Suprapubic skin (tissue), 4 donors: Measurements from ENCODE around the gene SCNN1G. TPM values are rescaled to one million over a fixed set of nuclear protein-coding genes. Genes with fewer than 3 reads are reported as not detected.

Experiments used
- DNase-seq, 2 donors: peaks; one replicate each; pipeline ENCODE4 v3.0.0-alpha.2; 2019; ENCODE audit warnings: low spot score in 2 of 2
- H3K27ac ChIP-seq: fragments of 200-600 bp; sonication (generic); one replicate; pipeline ENCODE4 v1.5.1; 2019
- H3K27me3 ChIP-seq: fragments of 200-600 bp; sonication (generic); one replicate; pipeline ENCODE4 v1.5.1; 2019
- H3K36me3 ChIP-seq: fragments of 200-600 bp; sonication (generic); one replicate; pipeline ENCODE4 v1.5.1; 2019
- H3K4me1 ChIP-seq: fragments of 200-600 bp; sonication (generic); one replicate; pipeline ENCODE4 v1.5.1; 2019
- H3K4me3 ChIP-seq: fragments of 200-600 bp; sonication (generic); one replicate; pipeline ENCODE4 v1.5.1; 2019; ENCODE audit warnings: mild to moderate bottlenecking
- H3K9me3 ChIP-seq: fragments of 200-600 bp; sonication (generic); one replicate; pipeline ENCODE4 v1.5.1; 2019
- EP300 ChIP-seq: sonication (generic); formaldehyde crosslinking; IDR thresholded peaks from one replicate; pipeline ENCODE4 v1.6.1; 2017; ENCODE audit warnings: antibody characterized with exemption
- POLR2A ChIP-seq, 2 donors: fragments of 450-650 bp; IDR thresholded peaks; one replicate each; pipeline ENCODE4 v1.6.1; 2017; ENCODE audit warnings: antibody characterized with exemption in 2 of 2, mild to moderate bottlenecking in 2 of 2, moderate library complexity in 2 of 2
- POLR2AphosphoS5 ChIP-seq, 3 donors: sonication (generic); formaldehyde crosslinking; IDR thresholded peaks; one replicate each; pipeline ENCODE4 v1.6.1; 2017; ENCODE audit warnings: antibody characterized with exemption in 3 of 3
- WGBS: methylation state at CpG from one replicate; pipeline ENCODE4 v1.1.5; 2018; 5-methylcytosine and 5-hydroxymethylcytosine counted together
- total RNA-seq, 4 donors: library from RNA; depleted of rRNA; stranded (reverse); fragments of >200 nt; gene quantifications; one replicate each; pipeline ENCODE4 v1.1.0, GENCODE V29; 2016
- TF ChIP-seq, protein P1 (sequence below), 2 donors: fragments of 200-600 bp in 1 of 2; fragments of 450-650 bp in 1 of 2; sonication (generic) in 1 of 2; IDR thresholded peaks; one replicate each; pipeline ENCODE4 v1.5.1; 2016 to 2019; ENCODE audit warnings: antibody characterized with exemption in 2 of 2, mild to moderate bottlenecking in 1 of 2, moderate library complexity in 1 of 2

Gene SCNN1G
- total RNA-seq, 4 donors from 2014 or later, result 8.5 to 25.6 (median 16.6) TPM

DNA sequence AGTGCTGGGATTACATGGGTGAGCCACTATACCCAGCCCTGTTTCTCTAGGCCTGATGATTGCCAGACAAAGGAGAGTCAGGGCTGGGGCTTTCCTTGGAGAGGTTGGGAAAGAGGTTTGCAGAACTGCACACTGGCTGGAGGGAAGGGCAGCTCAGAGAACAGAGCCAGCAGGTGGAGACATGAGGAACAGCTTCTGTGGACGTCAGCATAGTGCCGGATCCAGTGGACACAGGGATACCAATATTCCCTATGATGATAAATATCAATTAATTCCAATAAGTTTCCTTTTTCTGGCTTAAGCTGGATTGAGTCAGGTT, 76.3 kb downstream of the SCNN1G start:
- Histone ChIP-seq H3K27ac (peak overlapping the region; percentile 71), H3K9me3 (no peaks in the 10 kb centered on the region), H3K36me3 (no peaks in the 10 kb centered on the region), H3K27me3 (no peaks in the 10 kb centered on the region), H3K4me3 (no peak overlapping the region), H3K4me1 (peaks cover 16% of the 10 kb centered on the region)
- no peak for DNase-seq
- TF ChIP-seq POLR2A (IDR thresholded peaks at IDR 0.05), result no peak
- no peak for TF ChIP-seq EP300
- no peak for TF ChIP-seq POLR2AphosphoS5 (IDR thresholded peaks at IDR 0.05)
- TF ChIP-seq, protein P1, sequence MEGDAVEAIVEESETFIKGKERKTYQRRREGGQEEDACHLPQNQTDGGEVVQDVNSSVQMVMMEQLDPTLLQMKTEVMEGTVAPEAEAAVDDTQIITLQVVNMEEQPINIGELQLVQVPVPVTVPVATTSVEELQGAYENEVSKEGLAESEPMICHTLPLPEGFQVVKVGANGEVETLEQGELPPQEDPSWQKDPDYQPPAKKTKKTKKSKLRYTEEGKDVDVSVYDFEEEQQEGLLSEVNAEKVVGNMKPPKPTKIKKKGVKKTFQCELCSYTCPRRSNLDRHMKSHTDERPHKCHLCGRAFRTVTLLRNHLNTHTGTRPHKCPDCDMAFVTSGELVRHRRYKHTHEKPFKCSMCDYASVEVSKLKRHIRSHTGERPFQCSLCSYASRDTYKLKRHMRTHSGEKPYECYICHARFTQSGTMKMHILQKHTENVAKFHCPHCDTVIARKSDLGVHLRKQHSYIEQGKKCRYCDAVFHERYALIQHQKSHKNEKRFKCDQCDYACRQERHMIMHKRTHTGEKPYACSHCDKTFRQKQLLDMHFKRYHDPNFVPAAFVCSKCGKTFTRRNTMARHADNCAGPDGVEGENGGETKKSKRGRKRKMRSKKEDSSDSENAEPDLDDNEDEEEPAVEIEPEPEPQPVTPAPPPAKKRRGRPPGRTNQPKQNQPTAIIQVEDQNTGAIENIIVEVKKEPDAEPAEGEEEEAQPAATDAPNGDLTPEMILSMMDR (IDR thresholded peaks at IDR 0.05), result no peak
- 67% methylated on average over 2 of the region's 2 CpGs for WGBS

Other genes starting within 250 kb of the SCNN1G start
- gene USP31, start 33.3 kb upstream of the SCNN1G start, total RNA-seq, result 10 to 100 TPM; 22.0 to 44.7 (median 31.2) TPM
- 10 to 100 TPM; 36.8 to 73.6 (median 64.1) TPM for gene SCNN1B, start 119.6 kb downstream of the SCNN1G start, total RNA-seq